SH-SY5Y (cell line): ENCODE results near the gene ITGAL.

ENCODE experiments used
- GATA2 ChIP-seq: IDR thresholded peaks from 2 replicates; pipeline ENCODE4 v1.6.1; 2011; ENCODE audit warnings: mild to moderate bottlenecking, low read depth, low read length
- GATA3 ChIP-seq: IDR thresholded peaks from 2 replicates; pipeline ENCODE4 v1.6.1; 2011; ENCODE audit warnings: low read depth, mild to moderate bottlenecking, low read length, moderate library complexity

- TF ChIP-seq GATA2, result no peak
- no peak for TF ChIP-seq GATA3
Observed at GRCh38 chr16:30511509-30511908, 39.0 kb downstream of the ITGAL start.
